Stimulated activated CD4-positive, alpha-beta T cell treated with anti-CD3 and anti-CD28 coated beads, Interleukin-4, amount 100 ng/mL, for 24 hours (primary cell): Measurements from ENCODE around the gene ATRNL1.

ENCODE experiments used
- DNase-seq: peaks from one replicate; pipeline ENCODE4 v3.0.0-alpha.2; 2020

The ATRNL1 gene

DNA sequence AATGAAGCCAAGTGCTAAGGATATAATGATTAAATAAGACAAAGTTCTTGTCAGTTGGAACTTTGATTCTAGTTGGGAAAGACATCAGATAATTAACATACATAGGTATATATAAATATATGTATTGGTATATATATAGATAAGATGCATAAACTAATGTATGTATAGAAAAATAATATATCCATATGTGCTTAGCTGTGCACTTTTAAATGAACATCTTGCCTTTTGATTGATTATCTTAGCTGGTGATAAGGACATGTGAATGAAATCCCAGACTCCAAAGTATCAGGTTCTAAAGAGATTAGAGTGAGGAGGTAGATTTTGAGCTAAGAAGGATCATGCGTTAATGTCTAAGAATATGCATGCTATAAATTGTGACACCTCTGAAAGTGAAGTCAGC lies 822.3 kb downstream of the ATRNL1 start:
- DNase-seq, result no peak

DNA sequence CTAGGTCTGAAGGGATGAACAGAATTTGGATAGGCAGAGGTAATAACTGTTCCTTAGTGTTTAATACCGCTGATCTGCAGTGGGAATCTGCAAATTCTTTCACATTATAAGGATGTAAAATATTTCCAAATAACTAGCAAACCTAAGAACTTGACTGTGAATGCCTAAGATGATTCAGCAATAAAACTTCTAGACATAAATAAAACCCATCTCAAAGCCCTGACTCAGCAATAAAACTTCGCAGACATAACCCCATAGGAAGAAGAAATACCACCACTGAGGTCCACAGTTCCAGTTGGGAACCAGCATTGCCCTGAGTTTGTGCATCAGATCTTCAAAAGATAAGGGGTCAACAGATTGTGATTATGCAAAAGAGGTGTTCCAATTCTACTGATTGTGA lies 825.6 kb downstream of the ATRNL1 start:
- no peak for DNase-seq

DNA sequence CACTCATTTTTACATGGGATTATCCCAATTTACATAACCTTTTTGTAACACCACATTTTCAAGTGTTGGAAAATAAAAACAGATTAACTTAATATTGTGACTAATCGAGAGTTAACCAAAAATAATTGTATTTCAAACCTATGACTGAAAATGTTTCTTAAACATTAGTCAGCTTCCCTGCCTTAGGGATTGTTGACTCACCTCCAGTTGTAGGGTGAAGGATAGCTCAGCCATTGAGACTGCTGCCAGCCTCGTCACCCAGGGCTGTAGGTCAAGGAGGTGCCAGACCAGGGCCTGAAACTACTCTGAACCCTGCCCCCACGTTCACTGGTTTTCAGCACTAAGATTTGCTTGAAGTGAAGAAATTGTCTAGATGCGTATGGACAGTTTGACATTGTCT lies 828.6 kb downstream of the ATRNL1 start:
- DNase-seq, result no peak

DNA sequence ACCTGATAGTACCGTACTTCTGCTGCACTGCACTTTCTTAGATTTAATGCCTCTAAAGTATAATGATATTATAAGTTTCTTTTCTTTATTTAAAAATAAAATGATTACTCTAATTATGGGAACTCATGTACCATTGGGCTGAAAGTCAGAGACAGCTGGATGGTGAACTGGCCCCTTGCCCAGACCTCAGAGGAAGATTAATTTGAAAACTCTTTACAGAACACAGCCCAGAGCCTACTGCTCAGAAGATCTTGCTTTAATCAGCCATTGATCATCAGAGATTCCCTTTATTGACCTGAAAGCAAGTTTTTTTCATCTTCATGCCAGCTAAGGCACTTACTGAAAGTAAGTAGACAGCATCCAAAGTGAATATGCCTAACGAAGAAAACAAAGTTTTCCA lies 838.1 kb downstream of the ATRNL1 start:
- no peak for DNase-seq

DNA sequence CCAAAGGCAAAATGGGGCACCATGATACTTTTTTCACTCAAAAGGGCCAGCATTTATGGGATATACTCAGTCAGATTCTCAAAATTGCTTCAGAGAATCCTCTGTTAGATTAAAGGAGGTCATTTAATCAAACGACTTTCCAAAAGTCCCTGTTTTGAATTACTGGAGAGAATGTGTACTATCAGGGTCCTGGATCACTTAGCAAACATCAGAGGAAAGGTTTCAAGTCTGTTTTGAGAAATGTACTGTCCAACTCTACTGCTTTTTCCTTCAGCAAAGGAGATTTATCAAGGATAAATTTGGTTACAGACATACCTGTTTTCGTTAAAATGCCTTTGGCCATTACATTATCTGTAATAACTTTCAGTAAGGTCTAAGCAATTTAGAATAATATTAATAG lies 838.9 kb downstream of the ATRNL1 start:
- no peak for DNase-seq

DNA sequence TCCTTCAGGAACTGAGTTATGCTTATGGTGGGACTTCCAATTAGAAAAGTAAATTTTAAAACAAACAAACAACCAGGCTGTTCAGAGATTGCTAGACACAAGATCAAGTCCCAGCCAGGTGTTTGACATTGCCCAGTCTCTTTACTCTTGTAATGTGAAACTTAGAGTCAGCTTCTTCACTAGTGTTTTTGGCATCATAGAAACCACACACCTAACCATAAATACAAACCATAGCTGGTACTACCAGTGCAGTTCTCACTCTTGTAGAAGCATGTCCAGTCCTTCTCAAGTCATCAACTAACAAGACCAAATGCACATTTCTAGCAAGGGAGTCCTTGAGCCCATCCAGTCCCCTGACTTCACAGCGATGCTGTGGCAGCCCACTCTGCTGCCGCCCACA lies 839.9 kb downstream of the ATRNL1 start:
- DNase-seq, result no peak

DNA sequence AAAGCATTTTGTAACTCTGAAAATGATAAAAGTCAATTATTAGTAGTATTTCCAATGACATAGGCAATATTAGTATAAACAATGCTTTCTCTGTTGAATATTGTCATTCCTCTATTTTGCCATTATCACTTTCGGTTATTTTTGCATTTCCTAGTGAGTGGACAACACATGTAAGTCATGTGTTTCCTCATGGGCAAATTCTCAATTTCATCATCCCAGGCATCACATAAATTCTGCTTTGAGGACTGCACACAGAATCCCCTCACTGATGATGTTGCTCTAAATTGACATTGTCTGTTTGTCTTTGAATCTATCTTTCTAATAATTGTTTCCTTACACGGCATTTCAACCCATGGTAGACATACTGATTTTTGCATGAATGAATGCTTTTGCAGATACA lies 842.6 kb downstream of the ATRNL1 start:
- no peak for DNase-seq

DNA sequence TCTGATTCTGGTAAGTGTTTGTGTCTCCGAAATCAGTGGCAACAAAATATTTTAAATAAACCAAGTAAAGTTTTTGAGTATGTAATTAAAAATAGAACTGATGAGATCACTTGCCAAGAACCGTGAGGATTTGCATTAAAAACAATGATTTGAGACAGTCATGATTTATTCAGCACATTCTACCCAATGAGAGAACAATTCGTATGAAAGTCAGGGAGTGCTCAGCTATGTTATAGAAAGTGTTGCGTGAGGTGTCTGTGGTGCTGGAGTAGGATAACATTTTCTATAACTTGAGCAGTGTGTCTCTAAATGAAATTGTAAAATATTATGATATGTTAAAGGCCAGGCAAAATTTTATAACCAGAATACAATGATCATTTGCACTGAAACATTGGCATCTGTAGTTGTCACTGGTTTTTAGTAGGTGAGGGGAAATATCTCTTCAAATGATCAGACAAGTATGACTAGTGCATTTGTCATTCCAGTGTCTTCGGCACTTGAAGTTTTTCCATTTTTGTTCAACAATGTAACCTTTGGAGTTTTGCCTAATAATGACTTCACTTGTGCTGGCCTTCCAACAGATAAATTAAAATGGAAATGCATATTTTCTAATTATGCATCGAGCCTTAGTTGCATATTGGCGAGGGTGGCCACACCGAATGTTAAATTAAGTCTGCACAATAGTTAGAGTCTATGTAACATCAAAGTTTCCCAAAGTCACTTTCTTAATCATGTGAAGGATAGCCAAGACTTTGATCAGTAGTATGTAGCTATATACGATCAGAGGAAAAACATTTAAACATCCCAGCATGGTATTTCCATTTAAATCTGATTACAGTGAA lies 844.0 kb downstream of the ATRNL1 start:
- no peak for DNase-seq

DNA sequence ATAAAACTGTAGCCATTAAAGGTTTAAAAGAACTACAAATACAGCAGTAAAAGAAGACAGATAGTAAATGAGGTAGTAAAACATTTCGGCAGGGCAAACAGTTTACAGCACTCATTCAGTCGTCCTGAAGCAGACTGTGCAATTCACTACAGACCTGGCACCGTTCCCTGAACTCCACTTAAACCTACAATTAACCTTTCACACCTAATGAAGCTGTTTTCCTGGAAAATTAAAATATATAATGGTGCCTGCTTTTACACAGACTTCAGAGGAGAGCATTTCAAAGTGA lies 844.5 kb downstream of the ATRNL1 start:
- DNase-seq, result no peak

DNA sequence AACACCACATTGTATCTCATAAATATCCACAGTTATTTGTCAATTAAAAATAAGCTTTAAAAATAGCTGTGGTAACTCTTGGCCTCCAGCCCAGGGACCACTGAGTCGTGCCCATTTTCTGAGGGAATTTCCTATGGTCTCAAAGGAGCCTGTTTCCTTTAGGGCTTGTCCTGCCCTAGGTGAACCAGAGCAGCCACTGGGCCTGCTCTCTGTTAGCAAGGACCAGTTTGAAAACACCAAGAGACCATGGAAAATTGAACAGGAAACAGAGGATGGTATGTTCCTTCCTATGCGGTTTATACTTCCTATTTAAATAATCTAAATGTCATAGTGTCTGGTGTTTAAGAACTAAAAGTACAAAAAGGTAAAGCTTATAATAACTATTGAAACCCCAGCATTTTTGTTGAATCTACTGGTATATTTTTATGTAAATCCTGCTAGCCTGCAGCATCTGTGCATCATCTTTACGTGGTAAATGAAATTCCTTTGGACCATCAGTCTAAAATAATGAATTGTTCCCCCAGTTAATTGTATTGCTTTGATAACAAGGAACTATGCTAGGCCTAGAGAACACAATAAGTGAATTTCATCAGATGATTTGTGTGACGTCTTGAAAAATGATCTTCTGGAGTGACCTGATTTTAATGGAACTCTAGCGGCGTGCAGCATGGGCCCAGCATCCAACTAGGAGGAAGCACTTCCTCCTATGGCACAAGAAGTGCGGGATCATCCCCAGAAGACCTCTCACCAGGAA lies 846.1 kb downstream of the ATRNL1 start:
- no peak for DNase-seq

DNA sequence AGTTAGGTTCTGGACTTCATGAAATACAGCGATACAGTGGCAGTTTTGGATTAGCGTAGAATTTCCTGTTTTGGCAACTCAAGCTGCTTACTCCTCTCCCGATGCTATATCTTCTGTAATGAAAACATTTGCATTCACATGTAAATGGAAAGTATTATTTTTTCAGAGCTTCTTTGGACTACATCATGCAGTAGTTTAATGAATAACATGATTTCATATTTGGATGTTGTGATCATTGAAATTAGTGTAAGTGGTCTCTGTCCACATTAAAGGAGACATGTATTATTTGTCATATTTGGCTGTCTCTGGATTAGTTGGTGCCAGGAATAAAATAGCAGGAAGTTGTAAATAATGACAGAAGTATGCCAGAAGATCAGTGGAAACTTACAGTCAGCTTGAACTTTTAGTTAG lies 848.2 kb downstream of the ATRNL1 start:
- no peak for DNase-seq

DNA sequence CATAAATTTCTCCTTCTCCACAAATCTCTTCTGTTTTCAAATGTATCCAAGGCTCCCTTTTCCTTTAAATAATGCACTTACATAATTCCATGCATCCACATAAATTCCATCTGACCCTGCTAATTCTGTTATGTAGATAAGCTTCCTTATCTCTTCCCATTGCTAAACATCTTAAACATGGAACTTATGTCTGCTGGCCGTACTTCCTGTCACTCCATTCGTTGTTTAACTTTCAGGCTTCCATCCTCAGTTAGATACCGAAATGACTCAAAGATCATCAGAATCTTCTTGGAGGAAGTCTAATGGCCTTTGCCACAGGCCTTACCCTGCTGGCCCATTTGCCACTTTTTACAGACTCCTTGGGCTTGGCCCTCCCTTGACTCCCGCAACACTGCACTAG lies 848.9 kb downstream of the ATRNL1 start:
- no peak for DNase-seq

DNA sequence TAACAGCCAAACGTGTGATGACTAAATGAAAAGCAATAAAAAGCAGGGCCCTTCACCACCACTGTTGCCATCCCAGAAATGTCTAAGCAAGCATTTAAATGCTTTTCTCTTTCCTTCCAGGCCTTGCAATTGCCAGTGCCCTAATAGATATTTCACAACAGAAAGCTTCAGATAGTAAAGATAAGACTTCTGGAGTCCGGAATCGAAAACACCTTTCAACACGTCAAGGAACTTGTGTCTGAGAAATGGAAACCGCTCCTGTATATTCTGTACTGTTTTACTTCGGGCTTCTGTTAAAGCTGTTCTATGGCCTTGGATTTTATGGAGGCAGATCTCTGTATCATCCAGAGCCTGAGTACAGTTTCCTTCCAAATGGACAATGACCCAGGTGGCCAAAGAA lies 851.4 kb downstream of the ATRNL1 start:
- no peak for DNase-seq

DNA sequence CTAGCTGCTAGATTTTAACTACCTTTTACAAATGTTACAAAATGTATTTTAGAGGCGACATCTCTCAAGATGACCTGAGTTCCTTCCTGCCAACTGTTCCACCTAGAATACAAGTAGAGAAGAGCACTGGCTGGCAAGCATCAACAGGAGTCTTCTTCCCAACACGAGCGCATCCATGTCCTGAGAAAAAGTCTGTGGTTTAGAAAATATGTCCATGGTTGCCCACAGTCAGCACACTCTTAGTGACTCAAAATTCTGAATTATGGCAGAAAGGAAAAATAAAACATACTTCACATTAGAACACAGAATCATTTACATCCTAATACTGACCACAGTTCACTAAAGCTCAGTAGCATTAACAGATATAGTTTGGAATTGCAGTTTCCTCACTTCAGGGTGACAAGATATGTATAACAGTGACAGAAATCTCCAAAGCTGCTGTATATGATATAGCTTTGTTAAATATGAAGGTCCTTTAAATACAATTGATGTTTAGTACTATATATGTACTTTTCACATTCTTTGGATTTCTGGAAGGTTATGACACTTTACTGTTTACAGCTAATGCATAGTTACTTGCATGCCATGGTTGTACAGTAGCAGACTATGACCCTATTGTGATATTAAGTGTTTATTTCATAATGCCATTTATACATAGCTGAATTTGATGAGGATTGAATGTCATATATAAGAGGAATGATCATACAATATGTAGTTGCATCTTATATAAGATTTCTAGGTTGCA lies 852.7 kb downstream of the ATRNL1 start:
- no peak for DNase-seq

DNA sequence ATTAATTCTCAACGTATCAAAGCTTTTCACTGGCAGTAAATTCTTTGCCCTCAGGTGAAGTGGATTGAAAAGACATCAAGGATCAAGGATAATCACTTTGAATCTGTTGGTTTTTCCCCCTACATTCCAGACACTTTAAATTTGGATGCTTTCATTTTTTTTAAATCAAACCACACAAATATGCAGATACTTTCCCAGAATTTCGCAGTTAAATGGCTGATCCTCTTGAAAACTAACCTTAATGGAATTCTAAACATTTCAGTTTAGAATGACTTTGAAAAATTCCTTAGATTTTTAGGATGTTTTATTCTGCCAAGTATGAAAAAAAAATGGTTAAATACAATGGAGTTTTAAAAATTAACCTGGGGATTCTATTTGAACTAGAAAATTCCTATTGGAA lies 853.9 kb downstream of the ATRNL1 start:
- DNase-seq, result no peak

DNA sequence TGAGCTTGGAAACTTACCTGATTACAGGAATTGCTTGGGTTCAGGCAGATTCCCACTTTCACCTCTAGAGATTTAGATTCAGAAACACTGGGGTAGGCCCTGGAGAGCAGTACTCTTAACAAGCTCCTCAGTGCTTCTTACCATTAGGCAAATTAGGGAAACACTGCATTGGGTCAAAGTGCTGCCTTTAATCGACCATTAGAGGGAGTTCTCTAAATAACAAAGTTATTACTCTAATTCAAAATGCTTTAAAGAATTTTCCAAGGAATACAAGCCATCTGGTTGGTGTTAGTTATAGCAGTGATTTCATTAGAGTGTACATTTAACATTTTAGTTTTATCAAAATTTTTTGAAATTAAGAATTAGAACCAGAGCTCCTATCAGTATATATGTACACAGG lies 855.3 kb downstream of the ATRNL1 start:
- DNase-seq, result no peak

DNA sequence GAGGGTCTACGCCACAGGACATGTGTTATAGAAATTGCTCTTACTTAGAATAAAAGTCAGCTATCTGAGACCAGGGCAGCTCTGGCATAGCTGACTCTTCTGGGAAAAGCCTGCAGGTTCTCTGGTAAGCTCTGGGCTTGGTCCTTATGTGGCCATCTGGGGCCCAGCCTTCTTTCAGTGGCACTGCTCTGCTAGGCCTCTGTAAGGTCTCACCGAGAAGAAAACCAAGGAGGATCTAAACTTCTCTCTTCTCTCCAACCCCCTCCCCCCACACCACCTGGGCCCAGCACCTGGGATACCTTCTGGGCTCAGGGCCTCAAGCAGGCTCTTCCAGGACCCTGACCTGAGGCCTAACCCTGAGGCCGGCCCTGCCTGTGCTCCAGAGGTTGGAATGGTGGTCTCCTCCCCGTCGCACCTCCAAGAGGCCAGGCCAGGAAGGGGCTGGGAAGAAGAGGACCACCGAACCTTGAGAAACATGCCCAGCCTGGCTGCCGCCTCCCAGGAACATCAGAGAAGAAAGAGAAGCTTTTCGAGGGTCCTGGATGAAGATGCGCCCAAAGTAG lies 856.2 kb downstream of the ATRNL1 start:
- DNase-seq, result no peak

DNA sequence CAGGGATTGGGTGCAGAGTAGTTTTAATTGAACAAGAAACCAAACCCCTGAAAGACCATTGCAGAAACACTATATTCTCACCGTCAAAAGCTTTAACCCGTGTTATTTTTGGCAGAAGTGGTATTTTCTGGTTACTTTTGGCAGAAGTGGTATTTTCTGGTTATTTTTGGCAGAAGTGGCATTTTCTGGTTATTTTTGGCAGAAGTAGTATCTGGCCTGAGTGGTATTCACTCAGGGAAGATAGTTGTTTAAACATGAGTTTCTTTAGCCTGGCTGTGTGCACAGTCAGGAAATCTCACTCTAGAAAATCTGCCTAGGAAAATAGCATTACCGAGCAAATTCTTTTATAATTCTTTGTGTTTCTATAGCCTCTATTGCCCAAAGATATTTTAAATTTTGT lies 857.2 kb downstream of the ATRNL1 start:
- no peak for DNase-seq

DNA sequence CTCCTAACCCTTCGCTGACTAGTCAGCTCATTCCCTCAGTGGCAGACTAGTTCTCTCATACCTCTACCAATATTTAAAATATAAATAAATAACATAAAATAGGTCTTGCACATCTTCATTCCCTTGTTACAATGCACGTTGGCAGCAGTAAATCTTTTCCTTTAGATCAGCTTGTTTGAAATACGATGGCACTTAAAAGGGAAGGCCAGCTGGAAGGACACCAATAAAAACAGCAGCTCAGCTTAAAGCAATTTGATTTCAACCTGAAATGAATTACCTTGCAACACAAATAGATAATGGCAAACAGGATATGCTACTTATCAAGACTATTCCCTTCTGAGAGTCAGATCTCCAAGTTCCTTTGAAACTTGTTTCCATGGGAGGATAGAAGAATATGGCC lies 858.1 kb downstream of the ATRNL1 start:
- DNase-seq, result no peak

DNA sequence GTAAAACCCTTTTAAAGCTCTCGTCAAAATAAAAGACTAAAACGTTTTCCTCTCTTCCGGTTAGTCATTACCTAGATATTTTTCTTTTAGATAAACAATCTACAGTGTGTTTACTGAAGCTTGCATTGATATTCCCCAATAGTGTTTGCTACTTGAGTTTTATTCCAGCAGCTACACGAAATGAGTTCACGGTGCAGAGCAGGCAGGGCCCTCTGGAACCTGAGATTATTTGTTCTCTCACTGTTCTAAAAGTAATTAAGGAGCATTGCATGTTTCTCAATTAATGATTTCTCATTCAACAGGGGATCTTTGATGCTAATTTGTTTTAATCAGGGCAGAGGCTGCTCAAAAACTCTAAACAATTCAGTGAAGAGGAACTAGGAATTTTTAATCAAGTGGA lies 860.1 kb downstream of the ATRNL1 start:
- no peak for DNase-seq

DNA sequence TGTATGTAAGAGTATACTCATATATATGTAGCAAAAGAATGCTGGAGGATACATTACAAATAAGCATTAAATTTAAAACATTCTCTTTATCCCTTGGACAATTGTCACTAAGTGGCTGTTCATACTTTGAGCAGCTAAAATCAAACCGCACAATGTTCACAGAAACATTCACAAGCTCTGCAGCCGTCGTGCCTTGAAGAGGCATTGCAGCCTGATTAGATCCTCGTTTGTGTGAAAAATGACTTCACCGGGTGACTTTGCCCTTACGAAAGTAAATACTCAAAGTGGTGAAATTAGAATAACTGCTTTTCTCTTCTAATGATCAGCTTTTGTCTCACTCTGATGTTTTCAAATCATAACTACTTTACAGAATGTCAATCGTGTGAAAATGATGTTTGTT lies 860.8 kb downstream of the ATRNL1 start:
- no peak for DNase-seq

DNA sequence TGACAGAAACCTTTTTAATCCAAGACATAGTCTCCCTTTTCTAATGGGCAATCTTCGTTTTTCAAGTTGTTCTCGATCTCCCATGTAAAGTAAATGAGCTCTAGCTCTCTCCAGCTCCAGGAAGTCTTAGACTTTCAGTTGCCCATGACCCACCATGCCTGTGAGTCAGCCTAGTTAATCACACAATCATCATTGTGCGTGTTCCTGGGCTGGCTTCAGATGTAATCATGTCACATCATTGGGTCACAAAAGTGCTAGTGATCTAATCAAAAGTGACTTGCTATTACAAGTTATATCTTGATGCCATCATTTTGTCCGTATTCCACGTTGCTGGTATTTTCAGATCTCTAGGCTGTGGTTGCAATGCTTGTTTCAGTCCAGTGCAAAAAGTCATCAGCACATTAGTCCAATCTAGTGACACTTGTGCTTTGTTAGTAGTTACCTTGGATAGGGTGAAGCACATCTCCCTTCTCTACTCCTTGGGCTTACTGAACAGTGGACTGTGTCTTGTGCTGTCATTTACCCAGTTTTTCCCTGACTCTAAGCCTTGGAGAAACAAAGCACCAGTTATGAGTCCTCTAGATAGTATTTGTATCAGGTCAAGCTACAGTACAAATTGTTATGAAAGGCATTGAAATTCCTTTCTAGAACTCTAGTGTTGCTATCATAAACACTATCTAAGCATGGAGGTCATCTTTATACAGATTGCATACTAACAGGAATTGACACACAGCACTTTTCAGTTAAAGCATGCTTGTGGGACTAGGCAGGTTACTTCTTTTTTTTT lies 863.3 kb downstream of the ATRNL1 start:
- DNase-seq, result no peak

DNA sequence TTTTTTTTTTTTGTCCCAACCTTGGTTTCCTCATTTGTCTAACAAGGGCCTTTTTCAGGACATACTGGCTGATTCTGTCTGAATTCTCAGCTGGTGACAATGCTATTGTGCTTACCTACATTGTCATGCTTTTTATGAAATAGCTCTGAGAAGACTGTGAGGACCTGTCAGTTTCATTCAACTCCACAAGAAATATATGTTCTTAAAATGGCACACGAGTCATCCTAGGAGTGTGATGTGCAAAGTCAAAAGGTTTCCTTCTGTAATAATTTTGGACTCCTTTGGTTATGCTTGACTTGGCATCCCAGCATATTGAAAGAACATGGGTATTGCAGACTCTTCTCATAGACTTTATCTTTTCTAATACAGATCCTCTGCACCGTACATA lies 863.8 kb downstream of the ATRNL1 start:
- DNase-seq, result no peak
